Measurements from ENCODE around the gene FOS.

Gene FOS

DNA sequence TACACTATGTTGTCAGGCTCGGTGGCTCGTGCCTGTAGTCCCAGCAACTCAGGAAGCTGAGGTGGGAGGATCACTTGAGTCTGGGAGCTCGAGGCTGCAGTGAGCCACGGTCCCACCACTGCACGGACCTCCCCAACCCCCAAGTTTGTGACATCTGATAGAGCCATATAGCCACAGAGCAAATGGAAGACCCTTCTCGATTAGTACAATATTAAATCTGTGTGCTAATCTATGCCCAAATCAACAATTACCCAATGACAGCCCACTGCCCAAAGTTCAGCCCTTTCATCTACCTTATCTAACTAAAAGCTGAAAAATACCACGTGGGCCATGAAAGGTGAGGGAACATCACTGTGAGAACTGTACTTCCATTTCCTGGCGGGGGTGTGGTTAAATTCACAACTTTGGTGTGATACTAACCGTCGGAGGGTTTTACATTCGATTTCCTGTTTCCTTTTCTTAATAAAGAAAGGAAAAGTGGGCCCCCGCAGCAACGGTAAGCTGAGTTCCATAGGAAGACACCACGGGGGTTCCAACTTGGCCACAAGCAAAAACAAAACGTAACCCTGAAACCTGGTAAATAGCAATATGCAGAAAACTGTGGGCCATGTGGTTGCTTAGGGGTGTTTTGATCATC is 31.2 kb upstream of the FOS start (continued):
- TF ChIP-seq ZNF404 (tag by site-specific recombination; IDR thresholded peaks at IDR 0.05) (no peak), ZBTB1 (tag by site-specific recombination; IDR thresholded peaks at IDR 0.05) (no peak), SP7 (tag by site-specific recombination; IDR thresholded peaks at IDR 0.05) (no peak), ZNF341 (tag by site-specific recombination; IDR thresholded peaks at IDR 0.05; ENCODE audit: low read depth) (no peak), OVOL3 (tag by site-specific recombination; IDR thresholded peaks at IDR 0.05) (no peak), ZNF596 (tag by site-specific recombination; IDR thresholded peaks at IDR 0.05) (no peak), ZNF560 (tag by site-specific recombination; IDR thresholded peaks at IDR 0.05; ENCODE audit: borderline replicate concordance) (no peak), ZNF184 (tag by site-specific recombination; IDR thresholded peaks at IDR 0.05) (no peak), HOXA7 (CRISPR knock-in tag; IDR thresholded peaks at IDR 0.05; ENCODE audit: borderline replicate concordance) (no peak), ZNF624 (tag by site-specific recombination; IDR thresholded peaks at IDR 0.05) (no peak), ZSCAN18 (tag by site-specific recombination; IDR thresholded peaks at IDR 0.05) (no peak)
- TF ChIP-seq, protein P1, sequence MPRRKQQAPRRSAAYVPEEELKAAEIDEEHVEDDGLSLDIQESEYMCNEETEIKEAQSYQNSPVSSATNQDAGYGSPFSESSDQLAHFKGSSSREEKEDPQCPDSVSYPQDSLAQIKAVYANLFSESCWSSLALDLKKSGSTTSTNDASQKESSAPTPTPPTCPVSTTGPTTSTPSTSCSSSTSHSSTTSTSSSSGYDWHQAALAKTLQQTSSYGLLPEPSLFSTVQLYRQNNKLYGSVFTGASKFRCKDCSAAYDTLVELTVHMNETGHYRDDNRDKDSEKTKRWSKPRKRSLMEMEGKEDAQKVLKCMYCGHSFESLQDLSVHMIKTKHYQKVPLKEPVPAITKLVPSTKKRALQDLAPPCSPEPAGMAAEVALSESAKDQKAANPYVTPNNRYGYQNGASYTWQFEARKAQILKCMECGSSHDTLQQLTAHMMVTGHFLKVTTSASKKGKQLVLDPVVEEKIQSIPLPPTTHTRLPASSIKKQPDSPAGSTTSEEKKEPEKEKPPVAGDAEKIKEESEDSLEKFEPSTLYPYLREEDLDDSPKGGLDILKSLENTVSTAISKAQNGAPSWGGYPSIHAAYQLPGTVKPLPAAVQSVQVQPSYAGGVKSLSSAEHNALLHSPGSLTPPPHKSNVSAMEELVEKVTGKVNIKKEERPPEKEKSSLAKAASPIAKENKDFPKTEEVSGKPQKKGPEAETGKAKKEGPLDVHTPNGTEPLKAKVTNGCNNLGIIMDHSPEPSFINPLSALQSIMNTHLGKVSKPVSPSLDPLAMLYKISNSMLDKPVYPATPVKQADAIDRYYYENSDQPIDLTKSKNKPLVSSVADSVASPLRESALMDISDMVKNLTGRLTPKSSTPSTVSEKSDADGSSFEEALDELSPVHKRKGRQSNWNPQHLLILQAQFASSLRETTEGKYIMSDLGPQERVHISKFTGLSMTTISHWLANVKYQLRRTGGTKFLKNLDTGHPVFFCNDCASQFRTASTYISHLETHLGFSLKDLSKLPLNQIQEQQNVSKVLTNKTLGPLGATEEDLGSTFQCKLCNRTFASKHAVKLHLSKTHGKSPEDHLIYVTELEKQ (tag by site-specific recombination; IDR thresholded peaks at IDR 0.05; ENCODE audit: borderline replicate concordance), result no peak

- Histone ChIP-seq H3K4me1 (ENCODE audit: control insufficient read depth, insufficient read depth, low read length) (peaks cover 3% of the 10 kb centered on the region; the same call in 1 of the 2 replicates), H3K9me3 (ENCODE audit: control insufficient read depth, insufficient read depth, low read depth, low read length) (no peaks in the 10 kb centered on the region), H3K27ac (ENCODE audit: extremely low read depth, low read depth, low read length) (no peak overlapping the region), H3K4me3 (ENCODE audit: low read depth, low read length) (no peak overlapping the region), H3K36me3 (ENCODE audit: control insufficient read depth in 2 of 2, insufficient read depth in 1 of 2, low read length in 2 of 2) (no peaks in the 10 kb centered on the region)
- ChIA-PET POLR2A (interaction anchor here (1.4 kb wide), 1 partner anchor 11 kb away, joined by 5 read pairs; no protein-coding TSS in a partner anchor), CTCF (interaction anchor here (1.4 kb wide), 1 partner anchor 18 kb away, joined by 3 read pairs; no protein-coding TSS in a partner anchor)
- TF ChIP-seq, protein P2, sequence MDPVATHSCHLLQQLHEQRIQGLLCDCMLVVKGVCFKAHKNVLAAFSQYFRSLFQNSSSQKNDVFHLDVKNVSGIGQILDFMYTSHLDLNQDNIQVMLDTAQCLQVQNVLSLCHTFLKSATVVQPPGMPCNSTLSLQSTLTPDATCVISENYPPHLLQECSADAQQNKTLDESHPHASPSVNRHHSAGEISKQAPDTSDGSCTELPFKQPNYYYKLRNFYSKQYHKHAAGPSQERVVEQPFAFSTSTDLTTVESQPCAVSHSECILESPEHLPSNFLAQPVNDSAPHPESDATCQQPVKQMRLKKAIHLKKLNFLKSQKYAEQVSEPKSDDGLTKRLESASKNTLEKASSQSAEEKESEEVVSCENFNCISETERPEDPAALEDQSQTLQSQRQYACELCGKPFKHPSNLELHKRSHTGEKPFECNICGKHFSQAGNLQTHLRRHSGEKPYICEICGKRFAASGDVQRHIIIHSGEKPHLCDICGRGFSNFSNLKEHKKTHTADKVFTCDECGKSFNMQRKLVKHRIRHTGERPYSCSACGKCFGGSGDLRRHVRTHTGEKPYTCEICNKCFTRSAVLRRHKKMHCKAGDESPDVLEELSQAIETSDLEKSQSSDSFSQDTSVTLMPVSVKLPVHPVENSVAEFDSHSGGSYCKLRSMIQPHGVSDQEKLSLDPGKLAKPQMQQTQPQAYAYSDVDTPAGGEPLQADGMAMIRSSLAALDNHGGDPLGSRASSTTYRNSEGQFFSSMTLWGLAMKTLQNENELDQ (tag by site-specific recombination; IDR thresholded peaks at IDR 0.05; ENCODE audit: low read depth), result no peak
- TF ChIP-seq ZNF707 (tag by site-specific recombination; IDR thresholded peaks at IDR 0.05), result no peak
- no peak for TF ChIP-seq ZNF621 (tag by site-specific recombination; IDR thresholded peaks at IDR 0.05)
- TF ChIP-seq ZBTB20 (tag by site-specific recombination; IDR thresholded peaks at IDR 0.05), result no peak
- no peak for TF ChIP-seq ZNF626 (tag by site-specific recombination; IDR thresholded peaks at IDR 0.05)
- no peak for TF ChIP-seq ZNF433 (tag by site-specific recombination; IDR thresholded peaks at IDR 0.05; ENCODE audit: low read depth)
- no peak for TF ChIP-seq ZNF776 (tag by site-specific recombination; IDR thresholded peaks at IDR 0.05; ENCODE audit: borderline replicate concordance)
- TF ChIP-seq HOXA7 (CRISPR knock-in tag; IDR thresholded peaks at IDR 0.05; ENCODE audit: borderline replicate concordance), result no peak
- no peak for TF ChIP-seq ZNF530 (tag by site-specific recombination; IDR thresholded peaks at IDR 0.05; ENCODE audit: low read depth)
Observed at GRCh38 chr14:75247939-75248338, 30.7 kb upstream of the FOS start.
